Mesothelial cell of epicardium (in vitro differentiated cells): Measurements from ENCODE around the gene ARL6IP5. TPM values are rescaled to one million over a fixed set of nuclear protein-coding genes. Genes with fewer than 3 reads are reported as not detected.
A peak's percentile ranks its signal among the peaks of the same experiment; 100 is the strongest.

ENCODE experiments used
- DNase-seq, 2 experiments: peaks; one replicate each; pipeline ENCODE4 v3.0.0; 2021; ENCODE audit warnings: low spot score in 2 of 2; ENCODE audit not compliant: unreplicated experiment in 2 of 2
- H3K27ac Mint-ChIP-seq: 2 replicates; pipeline ENCODE4 v1.8.0; 2021; ENCODE audit warnings: mixed read lengths
- H3K27me3 Mint-ChIP-seq: 2 replicates; pipeline ENCODE4 v1.8.0; 2021; ENCODE audit warnings: low read depth, mixed read lengths
- H3K36me3 Mint-ChIP-seq: 2 replicates; pipeline ENCODE4 v1.8.0; 2021; ENCODE audit warnings: mixed read lengths
- H3K4me1 Mint-ChIP-seq: 2 replicates; pipeline ENCODE4 v1.8.0; 2021; ENCODE audit warnings: mixed read lengths
- H3K4me3 Mint-ChIP-seq: 2 replicates; pipeline ENCODE4 v1.8.0; 2021; ENCODE audit warnings: mild to moderate bottlenecking, moderate library complexity, mixed read lengths
- H3K9me3 Mint-ChIP-seq: 2 replicates; pipeline ENCODE4 v1.8.0; 2021; ENCODE audit warnings: mixed read lengths
- CTCF ChIP-seq: fragments of 200-600 bp; sonication (generic); IDR thresholded peaks from one replicate; pipeline ENCODE4 v1.5.0; 2021; ENCODE audit warnings: antibody characterized with exemption; ENCODE audit not compliant: unreplicated experiment
- total RNA-seq: library from RNA; stranded (reverse); gene quantifications from 3 replicates; pipeline ENCODE4 v1.2.1, GENCODE V29; 2021

The ARL6IP5 gene
- total RNA-seq, 1 donor from 2014 or later = 48.9 TPM

- no peaks in the 10 kb centered on the region for H3K9me3 Mint-ChIP-seq
- H3K27ac Mint-ChIP-seq = no peak overlapping the region
- no peaks in the 10 kb centered on the region for H3K27me3 Mint-ChIP-seq
Measured at GRCh38 chr3:69126216-69126615, 41.5 kb downstream of the ARL6IP5 start.

GRCh38 chr3:69126999-69127398 lies 42.3 kb downstream of the ARL6IP5 start:
- no peak for DNase-seq
- no peak overlapping the region for H3K4me3 Mint-ChIP-seq
- H3K27ac Mint-ChIP-seq = no peak overlapping the region
- TF ChIP-seq CTCF = no peak
- no peaks in the 10 kb centered on the region for H3K9me3 Mint-ChIP-seq
- H3K27me3 Mint-ChIP-seq = no peaks in the 10 kb centered on the region
- H3K36me3 Mint-ChIP-seq = no peaks in the 10 kb centered on the region
- peaks cover 1% of the 10 kb centered on the region for H3K4me1 Mint-ChIP-seq

More at GRCh38 chr3:69126216-69126615, 41.5 kb downstream of the ARL6IP5 start:
- no peak for TF ChIP-seq CTCF
- Mint-ChIP-seq H3K36me3 (no peaks in the 10 kb centered on the region), H3K4me3 (no peak overlapping the region), H3K4me1 (peaks cover 5% of the 10 kb centered on the region)
- no peak for DNase-seq

GRCh38 chr3:69128509-69128908 lies 43.8 kb downstream of the ARL6IP5 start:
- no peak for DNase-seq
- Mint-ChIP-seq H3K4me1 (no peaks in the 10 kb centered on the region), H3K9me3 (no peaks in the 10 kb centered on the region), H3K27me3 (no peaks in the 10 kb centered on the region), H3K4me3 (no peak overlapping the region), H3K36me3 (no peaks in the 10 kb centered on the region), H3K27ac (no peak overlapping the region)
- no peak for TF ChIP-seq CTCF

- H3K36me3 Mint-ChIP-seq = no peaks in the 10 kb centered on the region
- no peaks in the 10 kb centered on the region for H3K4me1 Mint-ChIP-seq
- no peaks in the 10 kb centered on the region for H3K9me3 Mint-ChIP-seq
- no peak for TF ChIP-seq CTCF
- no peak for DNase-seq
- no peaks in the 10 kb centered on the region for H3K27me3 Mint-ChIP-seq
- no peak overlapping the region for H3K27ac Mint-ChIP-seq
- H3K4me3 Mint-ChIP-seq = no peak overlapping the region
Measured at GRCh38 chr3:69129531-69129930, 44.8 kb downstream of the ARL6IP5 start.

- H3K36me3 Mint-ChIP-seq = no peaks in the 10 kb centered on the region
- no peak for TF ChIP-seq CTCF
- H3K27me3 Mint-ChIP-seq = no peaks in the 10 kb centered on the region
- H3K27ac Mint-ChIP-seq = no peak overlapping the region
- DNase-seq = no peak
- H3K9me3 Mint-ChIP-seq = no peaks in the 10 kb centered on the region
- no peak overlapping the region for H3K4me3 Mint-ChIP-seq
- no peaks in the 10 kb centered on the region for H3K4me1 Mint-ChIP-seq
Measured at GRCh38 chr3:69130689-69131088, 46.0 kb downstream of the ARL6IP5 start.

GRCh38 chr3:69137005-69137404 lies 52.3 kb downstream of the ARL6IP5 start:
- Mint-ChIP-seq H3K4me3 (no peak overlapping the region), H3K36me3 (no peaks in the 10 kb centered on the region), H3K9me3 (no peaks in the 10 kb centered on the region), H3K27ac (peak overlapping the region; percentile 70), H3K27me3 (no peaks in the 10 kb centered on the region), H3K4me1 (peaks cover 16% of the 10 kb centered on the region)
- no peak for TF ChIP-seq CTCF
- DNase-seq = no peak
